GM18520 (cell line): ENCODE measurements around the gene TXNDC11.

Experiments used
- ATAC-seq: cut with Tn5 transposase; IDR thresholded peaks from one replicate; pipeline ENCODE4 v1.9.1; 2021; ENCODE audit not compliant: unreplicated experiment

Gene TXNDC11

DNA sequence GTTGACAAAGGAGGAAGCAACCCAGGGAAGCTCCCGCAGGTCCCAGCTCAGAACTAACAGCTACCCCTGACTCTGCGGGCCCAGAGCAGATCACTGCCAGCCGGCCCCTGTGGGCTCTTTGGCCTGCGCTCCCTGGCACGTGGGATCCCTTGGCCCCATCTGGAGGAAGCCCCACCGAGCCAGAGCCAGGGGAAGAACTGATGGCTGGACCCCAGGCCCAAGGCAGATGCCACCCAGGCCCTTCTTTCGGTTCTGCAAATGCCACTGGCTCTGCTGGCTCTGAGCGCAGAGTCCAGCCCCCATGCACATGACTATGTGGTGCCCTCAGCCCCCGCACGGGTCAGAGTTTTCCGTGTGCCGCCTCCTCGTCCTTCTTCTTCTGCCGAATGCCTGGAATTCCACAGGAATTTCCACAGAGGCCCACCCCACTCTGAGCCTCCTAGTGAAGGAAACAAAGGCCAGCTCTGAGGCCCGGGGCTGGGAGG is 110.2 kb downstream of the TXNDC11 start:
- no peak for ATAC-seq

GRCh38 chr16:11631214-11631613 is 111.4 kb downstream of the TXNDC11 start:
- ATAC-seq = no peak

GRCh38 chr16:11630768-11631056 is 111.9 kb downstream of the TXNDC11 start:
- no peak for ATAC-seq

DNA sequence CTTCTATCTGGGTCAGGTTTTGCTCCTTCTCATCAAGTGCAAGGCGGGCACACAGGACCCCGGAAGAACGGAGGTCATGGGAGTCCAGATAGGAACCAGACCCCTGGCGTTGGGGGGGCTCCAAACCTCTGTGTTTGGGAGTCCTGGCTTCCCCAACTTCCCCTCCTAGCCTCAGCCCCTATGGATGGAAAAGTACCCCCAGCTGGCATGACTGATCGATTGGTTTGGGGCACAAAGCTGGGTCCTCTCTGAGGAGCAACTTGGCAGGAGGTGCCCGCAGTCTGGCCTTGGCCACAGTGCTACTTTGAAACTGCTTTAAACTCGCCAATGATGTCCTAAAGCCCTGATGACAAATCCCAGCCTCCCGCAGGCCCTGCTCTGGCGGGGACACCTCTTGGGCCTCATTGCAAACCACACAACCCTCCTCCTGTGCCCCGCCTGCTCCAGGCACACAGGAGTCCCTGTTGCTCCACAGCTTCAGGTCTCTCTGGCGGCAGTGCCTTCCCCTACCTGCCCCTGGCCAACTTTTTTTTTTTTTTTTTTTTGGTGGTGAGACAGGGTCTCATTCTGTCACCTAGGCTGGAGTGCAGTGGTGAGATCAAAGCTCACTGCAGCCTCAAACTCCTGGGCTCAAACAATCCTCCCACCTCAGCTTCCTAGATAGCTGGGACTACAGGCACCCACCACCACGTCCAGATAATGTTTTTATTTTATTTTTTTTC is 112.5 kb downstream of the TXNDC11 start:
- no peak for ATAC-seq
